Measurements from ENCODE around the gene BID. TPM values are rescaled to one million over a fixed set of nuclear protein-coding genes. Genes with fewer than 3 reads are reported as not detected.

Gene BID
- total RNA-seq, 2 donors from 2014 or later = 4.0 to 9.3 TPM

DNA sequence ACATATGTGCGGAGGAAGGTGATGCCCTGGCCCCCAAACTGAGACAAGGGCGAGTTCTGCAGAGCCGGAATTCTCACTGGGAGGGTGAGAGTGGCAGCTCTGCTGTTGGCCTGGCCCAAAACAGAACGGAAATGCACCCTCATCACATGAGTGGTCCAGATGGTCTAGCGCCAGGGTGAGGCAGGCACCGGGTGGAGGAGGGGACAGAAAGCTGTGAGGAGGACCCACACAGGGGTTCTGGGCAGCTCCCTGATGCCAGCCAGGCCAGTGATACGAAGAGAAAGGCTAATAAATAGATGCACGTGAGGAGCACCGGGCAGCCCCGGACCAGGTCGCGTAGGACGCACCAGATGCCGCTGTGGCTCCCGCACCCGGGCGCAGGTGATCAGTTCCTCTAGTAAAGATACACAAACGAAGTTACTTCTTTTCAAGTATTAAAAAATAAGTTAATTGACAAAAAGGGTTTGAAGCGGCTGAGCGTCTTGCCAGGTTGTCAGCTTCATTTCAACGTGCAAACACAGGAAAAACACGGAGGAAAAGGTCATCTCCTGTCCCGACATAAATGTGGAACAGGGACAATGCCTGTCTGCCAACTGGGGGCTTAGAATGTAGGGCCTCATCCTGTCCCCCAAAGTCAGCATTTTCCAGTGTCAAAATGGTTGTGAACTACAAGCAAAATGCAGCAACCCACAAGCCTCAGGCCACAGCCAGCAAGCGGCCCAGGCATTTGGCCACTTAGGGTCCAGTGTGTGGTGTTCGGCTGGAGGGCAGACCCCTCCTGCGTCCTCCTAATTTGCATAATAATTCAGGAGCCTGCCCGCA, 15.3 kb upstream of the BID start:
- Histone ChIP-seq H3K9me3 (no peaks in the 10 kb centered on the region), H3K27me3 (no peaks in the 10 kb centered on the region), H3K36me3 (replicated peaks in 1 of 2; ENCODE audit: insufficient read depth in 1 of 2, low read depth in 2 of 2) (no peaks in the 10 kb centered on the region), H3K4me1 (no peaks in the 10 kb centered on the region), H3K27ac (no peak overlapping the region), H3K4me3 (no peak overlapping the region)
- ATAC-seq (no peak), DNase-seq (no peak)
- 91 to 92% methylated on average over 25 to 27 of the region's 27 CpGs for WGBS, 2 donors
- intact Hi-C loops (cut with DNase I) = no loop called here
- TF ChIP-seq, protein P1, sequence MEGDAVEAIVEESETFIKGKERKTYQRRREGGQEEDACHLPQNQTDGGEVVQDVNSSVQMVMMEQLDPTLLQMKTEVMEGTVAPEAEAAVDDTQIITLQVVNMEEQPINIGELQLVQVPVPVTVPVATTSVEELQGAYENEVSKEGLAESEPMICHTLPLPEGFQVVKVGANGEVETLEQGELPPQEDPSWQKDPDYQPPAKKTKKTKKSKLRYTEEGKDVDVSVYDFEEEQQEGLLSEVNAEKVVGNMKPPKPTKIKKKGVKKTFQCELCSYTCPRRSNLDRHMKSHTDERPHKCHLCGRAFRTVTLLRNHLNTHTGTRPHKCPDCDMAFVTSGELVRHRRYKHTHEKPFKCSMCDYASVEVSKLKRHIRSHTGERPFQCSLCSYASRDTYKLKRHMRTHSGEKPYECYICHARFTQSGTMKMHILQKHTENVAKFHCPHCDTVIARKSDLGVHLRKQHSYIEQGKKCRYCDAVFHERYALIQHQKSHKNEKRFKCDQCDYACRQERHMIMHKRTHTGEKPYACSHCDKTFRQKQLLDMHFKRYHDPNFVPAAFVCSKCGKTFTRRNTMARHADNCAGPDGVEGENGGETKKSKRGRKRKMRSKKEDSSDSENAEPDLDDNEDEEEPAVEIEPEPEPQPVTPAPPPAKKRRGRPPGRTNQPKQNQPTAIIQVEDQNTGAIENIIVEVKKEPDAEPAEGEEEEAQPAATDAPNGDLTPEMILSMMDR (IDR thresholded peaks at IDR 0.05) = no peak
- TF ChIP-seq POLR2A (IDR thresholded peaks at IDR 0.05) = no peak

GRCh38 chr22:17788528-17789378, 14.5 kb upstream of the BID start:
- DNase-seq (no peak), ATAC-seq (no peak)
- TF ChIP-seq, protein P1 (IDR thresholded peaks at IDR 0.05) = no peak
- TF ChIP-seq POLR2A (IDR thresholded peaks at IDR 0.05) = no peak
- no peaks in the 10 kb centered on the region for H3K4me1 ChIP-seq
- H3K9me3 ChIP-seq = no peaks in the 10 kb centered on the region
- H3K27me3 ChIP-seq = no peaks in the 10 kb centered on the region
- intact Hi-C loops (cut with DNase I) = no loop called here
- WGBS, 2 donors = 85 to 89% methylated on average over 18 to 31 of the region's 32 CpGs
- no peak overlapping the region for H3K27ac ChIP-seq
- H3K4me3 ChIP-seq = no peak overlapping the region
- no peaks in the 10 kb centered on the region for H3K36me3 ChIP-seq (replicated peaks in 1 of 2; ENCODE audit: insufficient read depth in 1 of 2, low read depth in 2 of 2)

DNA sequence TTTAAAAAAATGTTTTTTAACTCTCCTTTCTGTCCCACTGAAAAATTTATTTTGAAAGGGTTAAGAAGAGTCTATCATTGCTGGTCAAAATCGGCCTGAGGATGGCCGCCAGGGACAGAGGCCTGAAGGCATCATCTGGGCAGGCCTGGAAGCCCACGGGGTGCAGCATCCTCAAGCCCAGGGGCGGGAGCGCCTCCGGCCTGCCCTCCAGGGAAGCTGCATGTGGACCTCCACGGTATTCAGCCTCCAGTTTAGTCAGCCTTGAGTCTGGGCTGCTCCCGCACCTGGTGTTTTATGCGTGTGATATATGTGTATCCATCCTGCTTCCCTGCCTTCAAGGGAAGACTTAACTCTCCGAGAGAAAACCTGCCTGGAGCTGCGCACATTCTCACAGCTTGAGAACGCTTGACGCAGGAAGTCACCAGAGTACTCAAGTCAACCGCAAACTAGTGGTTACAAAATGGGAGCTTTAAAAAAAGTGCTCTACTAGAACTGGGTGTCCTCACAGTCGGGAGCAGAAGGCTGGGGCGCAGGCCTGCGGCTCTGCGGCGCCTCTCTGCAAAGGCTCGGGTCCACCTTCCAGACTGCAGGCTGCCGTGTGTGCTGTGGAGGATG, 13.6 kb upstream of the BID start:
- no peaks in the 10 kb centered on the region for H3K36me3 ChIP-seq (replicated peaks in 1 of 2; ENCODE audit: insufficient read depth in 1 of 2, low read depth in 2 of 2)
- DNase-seq = no peak
- no peak overlapping the region for H3K27ac ChIP-seq
- ATAC-seq = no peak
- H3K9me3 ChIP-seq = no peaks in the 10 kb centered on the region
- H3K4me3 ChIP-seq = no peak overlapping the region
- H3K27me3 ChIP-seq = no peaks in the 10 kb centered on the region
- no peak for TF ChIP-seq POLR2A (IDR thresholded peaks at IDR 0.05)
- TF ChIP-seq, protein P1 (IDR thresholded peaks at IDR 0.05) = no peak
- 82 to 90% methylated on average over 17 to 21 of the region's 21 CpGs for WGBS, 2 donors
- H3K4me1 ChIP-seq = no peaks in the 10 kb centered on the region
- intact Hi-C loops (cut with DNase I) = no loop called here

- no peak for ATAC-seq
- H3K27ac ChIP-seq = no peak overlapping the region
- intact Hi-C loops (cut with DNase I) = no loop called here
Observed at GRCh38 chr22:17787241-17787640, 13.0 kb upstream of the BID start.

More at GRCh38 chr22:17787241-17787640, 13.0 kb upstream of the BID start:
- no peak for DNase-seq
- H3K4me3 ChIP-seq = no peak overlapping the region
- WGBS, 2 donors = 81 to 84% methylated on average over 8 of the region's 8 CpGs
- TF ChIP-seq, protein P1 (IDR thresholded peaks at IDR 0.05) = no peak
- no peak for TF ChIP-seq POLR2A (IDR thresholded peaks at IDR 0.05)
- no peaks in the 10 kb centered on the region for H3K4me1 ChIP-seq
- H3K27me3 ChIP-seq = no peaks in the 10 kb centered on the region
- no peaks in the 10 kb centered on the region for H3K9me3 ChIP-seq
- no peaks in the 10 kb centered on the region for H3K36me3 ChIP-seq (replicated peaks in 1 of 2; ENCODE audit: insufficient read depth in 1 of 2, low read depth in 2 of 2)
